Breast epithelium (tissue), 4 donors: ENCODE measurements around the gene PON2. TPM values are rescaled to one million over a fixed set of nuclear protein-coding genes. Genes with fewer than 3 reads are reported as not detected.

ENCODE experiments used
- DNase-seq, 2 donors: peaks; one replicate each; pipeline ENCODE4 v3.0.0-alpha.2; 2019; ENCODE audit warnings: low spot score in 2 of 2
- H3K27ac ChIP-seq, 2 donors: fragments of 200-600 bp; sonication (generic) in 1 of 2; one replicate each; pipeline ENCODE4 v1.5.1; 2016 to 2019; ENCODE audit warnings: mild to moderate bottlenecking in 1 of 2
- H3K27me3 ChIP-seq, 2 donors: fragments of 200-600 bp; sonication (generic) in 1 of 2; one replicate each; pipeline versions ENCODE4 v1.5.1 to v1.6.0; 2017 to 2019; ENCODE audit warnings: control low read depth in 1 of 2, mild to moderate bottlenecking in 1 of 2
- H3K36me3 ChIP-seq: fragments of 200-600 bp; one replicate; pipeline ENCODE4 v1.5.1; 2019
- H3K4me1 ChIP-seq, 2 donors: fragments of 200-600 bp; sonication (generic); one replicate each; pipeline ENCODE4 v1.5.1; 2016 to 2019; ENCODE audit warnings: control low read depth in 1 of 2
- H3K4me3 ChIP-seq, 3 donors: fragments of 200-600 bp; sonication (generic); 1 replicate in 2 of 3; 2 replicates in 1 of 3; pipeline ENCODE4 v1.5.1; 2016 to 2019; ENCODE audit warnings: mild to moderate bottlenecking in 3 of 3, moderate library complexity in 2 of 3
- H3K9me3 ChIP-seq, 2 donors: fragments of 200-600 bp; sonication (generic) in 1 of 2; one replicate each; pipeline ENCODE4 v1.5.1; 2016 to 2019; ENCODE audit warnings: control low read depth in 1 of 2
- CTCF ChIP-seq, 3 donors: fragments of 450-650 bp; IDR thresholded peaks; one replicate each; pipeline ENCODE4 v1.5.1; 2016 to 2017; ENCODE audit warnings: antibody characterized with exemption in 3 of 3, mild to moderate bottlenecking in 3 of 3, moderate library complexity in 3 of 3
- POLR2A ChIP-seq: fragments of 450-650 bp; IDR thresholded peaks from one replicate; pipeline ENCODE4 v1.6.1; 2016; ENCODE audit warnings: antibody characterized with exemption, mild to moderate bottlenecking, moderate library complexity
- POLR2AphosphoS5 ChIP-seq, 3 donors: sonication (generic); formaldehyde crosslinking; IDR thresholded peaks; one replicate each; pipeline ENCODE4 v1.6.1; 2017; ENCODE audit warnings: antibody characterized with exemption in 3 of 3
- intact Hi-C: fragments of 100-400 bp; cut with DNase I; formaldehyde crosslinking; loops from one replicate; pipeline ENCODE4 v1.15.1; 2023; ENCODE audit warnings: low total_unique reads
- total RNA-seq, 3 donors: library from RNA; depleted of rRNA; stranded (reverse); fragments of >200 nt; gene quantifications; one replicate each; pipeline ENCODE4 v1.1.0, GENCODE V29; 2016

The PON2 gene
- total RNA-seq, 3 donors from 2014 or later = 119 to 168 (median 165) TPM

GRCh38 chr7:95433952-95434556 is 774 bp downstream of the PON2 start:
- intact Hi-C loops = loop anchor here (2.0 kb wide), 1 partner anchor 25 kb away; no protein-coding TSS in a partner anchor
- H3K27me3 ChIP-seq = no peaks in the 10 kb centered on the region
- H3K27ac ChIP-seq = peak overlapping the region; percentile 94 to 99
- no peaks in the 10 kb centered on the region for H3K4me1 ChIP-seq
- H3K9me3 ChIP-seq = no peaks in the 10 kb centered on the region
- DNase-seq = no peak
- no peaks in the 10 kb centered on the region for H3K36me3 ChIP-seq
- TF ChIP-seq POLR2AphosphoS5 (IDR thresholded peaks at IDR 0.05) (no peak), POLR2A (no peak), CTCF (IDR thresholded peaks at IDR 0.05) (no peak)
- peak overlapping the region; percentile 62 to 97 (median 83) for H3K4me3 ChIP-seq

GRCh38 chr7:95433129-95433528 is 1.7 kb downstream of the PON2 start:
- H3K27me3 ChIP-seq = no peaks in the 10 kb centered on the region
- TF ChIP-seq POLR2A = no peak
- TF ChIP-seq CTCF (IDR thresholded peaks at IDR 0.05) = no peak
- TF ChIP-seq POLR2AphosphoS5 (IDR thresholded peaks at IDR 0.05) = no peak
- H3K27ac ChIP-seq = no peak overlapping the region
- DNase-seq = no peak
- no peaks in the 10 kb centered on the region for H3K4me1 ChIP-seq
- intact Hi-C loops = loop anchor here (2.0 kb wide), 1 partner anchor 26 kb away; no protein-coding TSS in a partner anchor
- H3K36me3 ChIP-seq = no peaks in the 10 kb centered on the region
- no peaks in the 10 kb centered on the region for H3K9me3 ChIP-seq
- H3K4me3 ChIP-seq = no peak overlapping the region

- H3K27me3 ChIP-seq = no peaks in the 10 kb centered on the region
- no peak for DNase-seq
- H3K36me3 ChIP-seq = no peaks in the 10 kb centered on the region
- H3K4me1 ChIP-seq = no peaks in the 10 kb centered on the region
- H3K4me3 ChIP-seq = no peak overlapping the region
- no peak for TF ChIP-seq POLR2A
- no peak for TF ChIP-seq POLR2AphosphoS5 (IDR thresholded peaks at IDR 0.05)
- TF ChIP-seq CTCF (IDR thresholded peaks at IDR 0.05) = no peak
- no peak overlapping the region for H3K27ac ChIP-seq
- intact Hi-C loops = loop anchor here (2.0 kb wide), 1 partner anchor 26 kb away; no protein-coding TSS in a partner anchor
- no peaks in the 10 kb centered on the region for H3K9me3 ChIP-seq
Observed at GRCh38 chr7:95432606-95433005, 2.2 kb downstream of the PON2 start.

GRCh38 chr7:95430864-95431263 is 4.0 kb downstream of the PON2 start:
- TF ChIP-seq POLR2AphosphoS5 (IDR thresholded peaks at IDR 0.05) (no peak), POLR2A (no peak)
- no peak for DNase-seq
- H3K4me3 ChIP-seq = no peak overlapping the region
- intact Hi-C loops = no loop called here
- H3K27ac ChIP-seq = no peak overlapping the region
- H3K27me3 ChIP-seq = no peaks in the 10 kb centered on the region
- H3K9me3 ChIP-seq = no peaks in the 10 kb centered on the region
- H3K36me3 ChIP-seq = no peaks in the 10 kb centered on the region
- no peaks in the 10 kb centered on the region for H3K4me1 ChIP-seq

- Histone ChIP-seq H3K36me3 (no peaks in the 10 kb centered on the region), H3K4me1 (no peaks in the 10 kb centered on the region), H3K27ac (no peak overlapping the region), H3K9me3 (no peaks in the 10 kb centered on the region), H3K27me3 (no peaks in the 10 kb centered on the region), H3K4me3 (no peak overlapping the region)
- DNase-seq = no peak
- intact Hi-C loops = no loop called here
- TF ChIP-seq POLR2AphosphoS5 (IDR thresholded peaks at IDR 0.05) (no peak), CTCF (IDR thresholded peaks at IDR 0.05) (no peak), POLR2A (no peak)
Observed at GRCh38 chr7:95429241-95429990, 5.4 kb downstream of the PON2 start.
